H9 (cell line): ENCODE data around the gene EPS15. TPM values are rescaled to one million over a fixed set of nuclear protein-coding genes. Genes with fewer than 3 reads are reported as not detected.

Source experiments
- DNase-seq: peaks from one replicate; pipeline ENCODE4 v3.0.0-alpha.2; 2017
- H2AFZ ChIP-seq: one replicate; pipeline ENCODE4 v1.6.1; 2013; ENCODE audit warnings: mild to moderate bottlenecking, low read length, control low read depth, moderate library complexity
- H2AK5ac ChIP-seq: 2 replicates; pipeline ENCODE4 v1.6.1; 2013; ENCODE audit warnings: low read length, control low read depth, mixed read lengths; ENCODE audit not compliant: insufficient read length
- H2BK120ac ChIP-seq: one replicate; pipeline ENCODE4 v1.6.1; 2013; ENCODE audit warnings: low read depth, mild to moderate bottlenecking, low read length, control low read depth, inconsistent platforms; ENCODE audit not compliant: poor library complexity, severe bottlenecking
- H2BK12ac ChIP-seq: 2 replicates; pipeline ENCODE4 v1.6.1; 2013; ENCODE audit warnings: low read length, control low read depth, mixed read lengths, low read depth; ENCODE audit not compliant: insufficient read length
- H2BK15ac ChIP-seq: 2 replicates; pipeline ENCODE4 v1.6.1; 2013; ENCODE audit warnings: low read depth, low read length, control low read depth
- H2BK20ac ChIP-seq: one replicate; pipeline ENCODE4 v1.6.1; 2013; ENCODE audit warnings: low read depth, mild to moderate bottlenecking, low read length, control low read depth, inconsistent platforms; ENCODE audit not compliant: poor library complexity, severe bottlenecking
- H2BK5ac ChIP-seq: 2 replicates; pipeline ENCODE4 v1.6.1; 2013; ENCODE audit warnings: low read length, control low read depth, mixed read lengths; ENCODE audit not compliant: insufficient read length
- H3K14ac ChIP-seq: 2 replicates; pipeline ENCODE4 v1.6.1; 2013; ENCODE audit warnings: low read length, control low read depth; ENCODE audit not compliant: insufficient read depth
- H3K18ac ChIP-seq: 2 replicates; pipeline ENCODE4 v1.6.1; 2013; ENCODE audit warnings: low read depth, mild to moderate bottlenecking, mixed read lengths, low read length, control low read depth; ENCODE audit not compliant: insufficient read length
- H3K23ac ChIP-seq: 2 replicates; pipeline ENCODE4 v1.6.1; 2013; ENCODE audit warnings: low read length, control low read depth, mixed read lengths, low read depth; ENCODE audit not compliant: insufficient read length
- H3K23me2 ChIP-seq: 2 replicates; pipeline ENCODE4 v1.6.1; 2013; ENCODE audit warnings: low read depth, mild to moderate bottlenecking, mixed read lengths, low read length, control low read depth; ENCODE audit not compliant: insufficient read length, poor library complexity, severe bottlenecking
- H3K27ac ChIP-seq: 2 replicates; pipeline ENCODE4 v1.5.1; 2013; ENCODE audit warnings: low read length, control low read depth, mixed read lengths, low read depth; ENCODE audit not compliant: insufficient read length
- H3K27me3 ChIP-seq: 2 replicates; pipeline ENCODE4 v1.6.1; 2013; ENCODE audit warnings: low read length, control low read depth, inconsistent platforms; ENCODE audit not compliant: insufficient read depth
- H3K4ac ChIP-seq: 2 replicates; pipeline ENCODE4 v1.6.1; 2013; ENCODE audit warnings: low read depth, mild to moderate bottlenecking, control low read depth, inconsistent platforms, low read length, moderate library complexity
- H3K4me1 ChIP-seq: 2 replicates; pipeline ENCODE4 v1.6.1; 2013; ENCODE audit warnings: low read length, control low read depth, inconsistent platforms; ENCODE audit not compliant: insufficient read depth
- H3K4me2 ChIP-seq: 2 replicates; pipeline ENCODE4 v1.6.1; 2013; ENCODE audit warnings: low read length, control low read depth, mixed read lengths; ENCODE audit not compliant: insufficient read length, insufficient read depth
- H3K56ac ChIP-seq: 2 replicates; pipeline ENCODE4 v1.6.1; 2013; ENCODE audit warnings: low read depth, mild to moderate bottlenecking, mixed read lengths, low read length, control low read depth; ENCODE audit not compliant: insufficient read length
- H3K79me1 ChIP-seq: 2 replicates; pipeline ENCODE4 v1.6.1; 2013; ENCODE audit warnings: low read depth, mild to moderate bottlenecking, moderate library complexity, low read length, control low read depth, inconsistent platforms; ENCODE audit not compliant: insufficient read depth, poor library complexity, severe bottlenecking
- H3K79me2 ChIP-seq: 2 replicates; pipeline ENCODE4 v1.6.1; 2013; ENCODE audit warnings: low read length, control low read depth, inconsistent platforms; ENCODE audit not compliant: insufficient read depth
- H3K9ac ChIP-seq: 2 replicates; pipeline ENCODE4 v1.6.1; 2013; ENCODE audit warnings: low read length, control low read depth, mixed read lengths; ENCODE audit not compliant: insufficient read length; ENCODE audit errors: extremely low read depth
- H3K9me3 ChIP-seq: one replicate; pipeline ENCODE4 v1.6.1; 2013; ENCODE audit warnings: low read depth, low read length, inconsistent platforms; ENCODE audit not compliant: control insufficient read depth
- H3T11ph ChIP-seq: one replicate; pipeline ENCODE4 v1.6.1; 2013; ENCODE audit warnings: mild to moderate bottlenecking, low read length, control low read depth, inconsistent platforms
- H4K20me1 ChIP-seq: one replicate; pipeline ENCODE4 v1.6.1; 2013; ENCODE audit not compliant: control insufficient read depth, insufficient read length, insufficient read depth
- H4K5ac ChIP-seq: 2 replicates; pipeline ENCODE4 v1.6.1; 2013; ENCODE audit warnings: low read depth, mild to moderate bottlenecking, mixed read lengths, low read length, control low read depth; ENCODE audit not compliant: insufficient read length
- H4K8ac ChIP-seq: replicated peaks from 2 replicates; pipeline ENCODE4 v1.6.1; 2013; ENCODE audit warnings: low read length, control low read depth, mixed read lengths, low read depth; ENCODE audit not compliant: insufficient read length
- H4K91ac ChIP-seq: 2 replicates; pipeline ENCODE4 v1.6.1; 2013; ENCODE audit warnings: low read depth, mild to moderate bottlenecking, moderate library complexity, mixed read lengths, low read length, control low read depth; ENCODE audit not compliant: insufficient read length
- H3K27ac Mint-ChIP-seq, 3 experiments: 2 replicates in 2 of 3; 3 replicates in 1 of 3; pipeline ENCODE4 v1.8.0; 2020 to 2021; ENCODE audit warnings: mixed read lengths in 3 of 3, mild to moderate bottlenecking in 1 of 3, moderate library complexity in 1 of 3
- H3K27me3 Mint-ChIP-seq: 2 replicates; pipeline ENCODE4 v1.8.0; 2021; ENCODE audit warnings: low read depth, mild to moderate bottlenecking, moderate library complexity, mixed read lengths
- H3K36me3 Mint-ChIP-seq, 3 experiments: 2 replicates in 2 of 3; 3 replicates in 1 of 3; pipeline ENCODE4 v1.8.0; 2020 to 2021; ENCODE audit warnings: low read depth in 3 of 3, mixed read lengths in 3 of 3; ENCODE audit not compliant: insufficient read depth in 1 of 3
- H3K4me1 Mint-ChIP-seq, 2 experiments: 2 replicates each; pipeline ENCODE4 v1.8.0; 2020; ENCODE audit warnings: mixed read lengths in 2 of 2
- H3K4me3 Mint-ChIP-seq, 2 experiments: 2 replicates in 1 of 2; 3 replicates in 1 of 2; pipeline ENCODE4 v1.8.0; 2020 to 2021; ENCODE audit warnings: mild to moderate bottlenecking in 2 of 2, mixed read lengths in 2 of 2, moderate library complexity in 1 of 2
- H3K9me3 Mint-ChIP-seq, 2 experiments: 2 replicates in 1 of 2; 3 replicates in 1 of 2; pipeline ENCODE4 v1.8.0; 2020; ENCODE audit warnings: mild to moderate bottlenecking in 2 of 2, mixed read lengths in 2 of 2, moderate library complexity in 1 of 2
- CTCF ChIP-seq: fragments of 200-600 bp; sonication (generic); conservative IDR thresholded peaks from 3 replicates; pipeline ENCODE4 v1.8.0; 2021; ENCODE audit warnings: antibody characterized with exemption, mild to moderate bottlenecking
- total RNA-seq: library from RNA; stranded (reverse); gene quantifications from 2 replicates; pipeline ENCODE4 v1.2.1, GENCODE V29; 2021

The EPS15 gene
- total RNA-seq, 1 experiment from 2014 or later, result 44.1 TPM

GRCh38 chr1:51515982-51516648 lies 3.0 kb downstream of the EPS15 start:
- H2BK15ac ChIP-seq, result no peak overlapping the region
- Mint-ChIP-seq H3K36me3 (no peaks in the 10 kb centered on the region), H3K4me3 (no peak overlapping the region), H3K4me1 (peaks cover 14 to 16% of the 10 kb centered on the region in 2 experiments), H3K9me3 (no peaks in the 10 kb centered on the region), H3K27ac (no peak overlapping the region), H3K27me3 (no peaks in the 10 kb centered on the region)
- H3K14ac ChIP-seq, result no peak overlapping the region
- peaks cover 2% of the 10 kb centered on the region for H3K79me1 ChIP-seq
- peaks cover 8% of the 10 kb centered on the region for H3K23me2 ChIP-seq
- no peak for DNase-seq
- no peak overlapping the region for H3K56ac ChIP-seq
- H3K79me2 ChIP-seq, result no peaks in the 10 kb centered on the region; the same call in 1 of the 2 replicates
- no peak overlapping the region for H3T11ph ChIP-seq
- H2BK120ac ChIP-seq, result no peak overlapping the region
- no peak overlapping the region for H4K8ac ChIP-seq
- no peak overlapping the region for H3K4ac ChIP-seq
- H3K27ac ChIP-seq, result no peak overlapping the region
- no peaks in the 10 kb centered on the region for H4K20me1 ChIP-seq
- H3K9me3 ChIP-seq, result no peaks in the 10 kb centered on the region
- no peak overlapping the region for H2BK20ac ChIP-seq
- H3K9ac ChIP-seq, result no peak overlapping the region
- H2AK5ac ChIP-seq, result no peak overlapping the region
- H4K91ac ChIP-seq, result no peak overlapping the region
- no peak overlapping the region for H2BK12ac ChIP-seq
- no peak overlapping the region for H3K4me2 ChIP-seq
- no peak overlapping the region for H3K23ac ChIP-seq
- H3K18ac ChIP-seq, result no peak overlapping the region
- no peak for TF ChIP-seq CTCF
- H4K5ac ChIP-seq, result no peak overlapping the region
- no peaks in the 10 kb centered on the region for H3K4me1 ChIP-seq
- H3K27me3 ChIP-seq, result no peaks in the 10 kb centered on the region
- H2AFZ ChIP-seq, result no peak overlapping the region
- H2BK5ac ChIP-seq, result no peak overlapping the region
